A549 (cell line): Measurements from ENCODE around the gene PITPNC1. TPM values are rescaled to one million over a fixed set of nuclear protein-coding genes. Genes with fewer than 3 reads are reported as not detected.
A peak's percentile ranks its signal among the peaks of the same experiment; 100 is the strongest.

Experiments
- ATAC-seq, 2 experiments: fragments of 200-7000 bp in 1 of 2; fragments of >200 bp in 1 of 2; cut with Nextera tagmentation in 1 of 2; cut with Tn5 transposase in 1 of 2; 3 replicates each; pipeline versions ENCODE4 v1.8.0 to v1.9.1; 2018 to 2020; ENCODE audit warnings: mild to moderate bottlenecking in 1 of 2, moderate library complexity in 1 of 2
- CTCF ChIA-PET: fragments of 300-600 bp; sonication (Branson Sonifier 250); formaldehyde crosslinking; extraction: SDS; loops from one replicate; lab custom pipeline; 2021; ENCODE audit warnings: antibody characterized with exemption, inconsistent platforms; lab: Yijun Ruan, JAX
- POLR2A ChIA-PET: fragments of 350-600 bp; formaldehyde crosslinking; extraction: SDS; loops from one replicate; lab custom pipeline; 2021; ENCODE audit warnings: antibody characterized with exemption, inconsistent platforms; lab: Yijun Ruan, JAX
- DNase-seq, 2 experiments: peaks; one replicate each; pipeline versions ENCODE4 v3.0.0 to v3.0.0-alpha.2; 2011 to 2016; ENCODE audit warnings: low read depth in 1 of 2, low spot score in 1 of 2
- FAIRE-seq: peaks from 2 replicates; lab custom pipeline; 2011; peaks lifted over from hg19 to GRCh38; lab: Jason Lieb, UNC
- H3K27ac ChIP-seq, 2 experiments: fragments of >200 bp; sonication (Bioruptor Twin); formaldehyde crosslinking; 3 replicates each; pipeline ENCODE4 v1.5.1; 2016 to 2017
- H3K4me1 ChIP-seq: fragments of >200 bp; sonication (Bioruptor Twin); formaldehyde crosslinking; 3 replicates; pipeline ENCODE4 v1.6.1; 2016
- H3K4me2 ChIP-seq: fragments of >200 bp; sonication (Bioruptor Twin); formaldehyde crosslinking; 3 replicates; pipeline ENCODE4 v1.6.1; 2016
- H3K4me3 ChIP-seq: fragments of >200 bp; sonication (Bioruptor Twin); formaldehyde crosslinking; 3 replicates; pipeline ENCODE4 v1.5.1; 2016
- H3K9me3 ChIP-seq: fragments of >200 bp; sonication (Bioruptor Twin); formaldehyde crosslinking; 3 replicates; pipeline ENCODE4 v1.6.1; 2016
- CBX8 ChIP-seq: fragments of 200-600 bp; sonication (generic); IDR thresholded peaks from 2 replicates; pipeline ENCODE4 v1.6.1; 2016
- CEBPB ChIP-seq, 2 experiments: fragments of >200 bp in 1 of 2; sonication (Bioruptor Twin) in 1 of 2; formaldehyde crosslinking in 1 of 2; IDR thresholded peaks; 2 replicates each; pipeline ENCODE4 v1.6.1; 2012 to 2016
- CHD4 ChIP-seq: fragments of 200-600 bp; sonication (generic); IDR thresholded peaks from 2 replicates; pipeline ENCODE4 v1.6.1; 2016; ENCODE audit warnings: antibody characterized with exemption, mild to moderate bottlenecking, borderline replicate concordance
- E2F6 ChIP-seq: IDR thresholded peaks from 2 replicates; pipeline ENCODE4 v1.6.1; 2012; ENCODE audit warnings: low read depth, borderline replicate concordance
- EP300 ChIP-seq, 2 experiments: fragments of >200 bp; sonication (Bioruptor Twin); formaldehyde crosslinking; IDR thresholded peaks; 2 replicates in 1 of 2; 3 replicates in 1 of 2; pipeline ENCODE4 v1.6.1; 2016 to 2017
- FOSB ChIP-seq: fragments of 250-450 bp; sonication (Bioruptor Pico); IDR thresholded peaks from 2 replicates; pipeline ENCODE4 v1.5.0; 2020; ENCODE audit warnings: mild to moderate bottlenecking, moderate library complexity
- FOSL2 ChIP-seq, 2 experiments: fragments of 450-650 bp in 1 of 2; fragments of >200 bp in 1 of 2; sonication (Bioruptor Twin) in 1 of 2; formaldehyde crosslinking; IDR thresholded peaks; 2 replicates each; pipeline versions ENCODE4 v1.5.0 to v1.6.1; 2016 to 2020; ENCODE audit warnings: mild to moderate bottlenecking in 1 of 2, moderate library complexity in 1 of 2
- HOXA7 ChIP-seq: fragments of 250-450 bp; sonication (Bioruptor Pico); IDR thresholded peaks from 2 replicates; pipeline ENCODE4 v1.5.0; 2020; ENCODE audit warnings: mild to moderate bottlenecking, moderate library complexity
- HOXB5 ChIP-seq: fragments of 250-450 bp; sonication (Bioruptor Pico); IDR thresholded peaks from 2 replicates; pipeline ENCODE4 v1.5.0; 2020; ENCODE audit warnings: mild to moderate bottlenecking, moderate library complexity
- MAFK ChIP-seq: fragments of 450-650 bp; IDR thresholded peaks from 2 replicates; pipeline ENCODE4 v1.6.1; 2014; ENCODE audit not compliant: partially characterized antibody
- MAX ChIP-seq: IDR thresholded peaks from 2 replicates; pipeline ENCODE4 v1.6.1; 2012
- MAZ ChIP-seq: fragments of 150-350 bp; IDR thresholded peaks from 2 replicates; pipeline ENCODE4 v1.6.1; 2014; ENCODE audit warnings: antibody characterized with exemption, low read depth, low read length, borderline replicate concordance
- MYC ChIP-seq: IDR thresholded peaks from 2 replicates; pipeline ENCODE4 v1.6.1; 2012; ENCODE audit warnings: mild to moderate bottlenecking, inconsistent platforms, low read length, improper control_type of control experiment, borderline replicate concordance
- NFE2L2 ChIP-seq: fragments of 150-350 bp; conservative IDR thresholded peaks from 2 replicates; pipeline ENCODE4 v1.6.1; 2014; ENCODE audit warnings: low read length
- NPAS2 ChIP-seq: fragments of 250-450 bp; sonication (Bioruptor Pico); IDR thresholded peaks from 2 replicates; pipeline ENCODE4 v1.8.0; 2022; ENCODE audit warnings: mild to moderate bottlenecking, moderate library complexity, borderline replicate concordance
- RARB ChIP-seq: fragments of 250-450 bp; sonication (Bioruptor Pico); IDR thresholded peaks from 2 replicates; pipeline ENCODE4 v1.8.0; 2021; ENCODE audit warnings: mild to moderate bottlenecking, moderate library complexity
- WGBS: methylation state at CpG from one replicate; pipeline ENCODE4 v1.1.6; 2017; ENCODE audit errors: missing lambda C conversion rate; 5-methylcytosine and 5-hydroxymethylcytosine counted together
- polyA plus RNA-seq, 4 experiments: library from polyadenylated mRNA; depleted of rRNA in 3 of 4; stranded (reverse); fragments of >200 nt; fragmentation: RNase III in 1 of 4; extraction: RNeasy Plus Mini Kit Qiagen cat#74134 plus additional on column Dnase treatment in 1 of 4; gene quantifications; 2 replicates in 3 of 4; 3 replicates in 1 of 4; pipeline ENCODE4 v1.2.3, GENCODE V29; 2011 to 2017
- TF ChIP-seq, protein P1 (sequence below): fragments of 250-450 bp; sonication (Bioruptor Pico); IDR thresholded peaks from 2 replicates; pipeline ENCODE4 v1.5.0; 2020; ENCODE audit warnings: low read depth, mild to moderate bottlenecking, moderate library complexity

PITPNC1 gene
- polyA plus RNA-seq, 2 of the 4 experiments (the other 2 are of a cell fraction): 3.7 to 11.2 TPM

DNA sequence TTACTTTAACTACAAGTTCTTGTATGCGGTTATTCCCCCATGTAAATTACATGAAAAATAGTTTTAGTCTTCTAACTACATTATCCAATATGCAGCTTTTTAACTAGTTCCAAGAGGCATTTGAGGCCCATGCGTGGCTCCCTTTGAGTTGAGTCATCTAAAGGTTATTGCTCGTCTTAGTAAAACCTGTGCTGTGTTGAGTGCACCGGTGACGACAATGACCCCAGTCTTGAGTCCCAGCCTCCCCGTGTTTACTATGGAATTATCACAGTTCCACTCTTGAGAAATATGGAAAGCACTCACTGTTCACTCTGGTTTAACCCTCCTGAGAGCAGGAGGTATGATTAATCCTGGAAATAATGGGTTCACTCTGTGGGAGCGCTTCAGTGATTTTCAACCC lies 119.2 kb downstream of the PITPNC1 start (continued):
- TF ChIP-seq, protein P1, sequence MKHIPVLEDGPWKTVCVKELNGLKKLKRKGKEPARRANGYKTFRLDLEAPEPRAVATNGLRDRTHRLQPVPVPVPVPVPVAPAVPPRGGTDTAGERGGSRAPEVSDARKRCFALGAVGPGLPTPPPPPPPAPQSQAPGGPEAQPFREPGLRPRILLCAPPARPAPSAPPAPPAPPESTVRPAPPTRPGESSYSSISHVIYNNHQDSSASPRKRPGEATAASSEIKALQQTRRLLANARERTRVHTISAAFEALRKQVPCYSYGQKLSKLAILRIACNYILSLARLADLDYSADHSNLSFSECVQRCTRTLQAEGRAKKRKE: no peak
- no peak for TF ChIP-seq CEBPB (IDR thresholded peaks at IDR 0.05)
- TF ChIP-seq MAX: no peak

- Histone ChIP-seq H3K4me2 (no peak overlapping the region; the same call in 2 of the 3 replicates), H3K9me3 (no peaks in the 10 kb centered on the region), H3K4me1 (peaks cover 12% of the 10 kb centered on the region), H3K27ac (peak overlapping the region in 1 of 2 experiments; percentile 40; a peak in 2 of 6 replicates), H3K4me3 (no peak overlapping the region)
- TF ChIP-seq FOSB (CRISPR knock-in tag): no peak
- DNase-seq (no peak), ATAC-seq (no peak), FAIRE-seq (no peak)
- ChIA-PET CTCF (interaction anchor here (1.8 kb wide), 1 partner anchor 80 kb away, joined by 6 read pairs; no protein-coding TSS in a partner anchor), POLR2A (no interaction called here)
- WGBS: 82% methylated on average over 4 of the region's 4 CpGs
Observed at GRCh38 chr17:67499685-67500084, 122.6 kb downstream of the PITPNC1 start.

DNA sequence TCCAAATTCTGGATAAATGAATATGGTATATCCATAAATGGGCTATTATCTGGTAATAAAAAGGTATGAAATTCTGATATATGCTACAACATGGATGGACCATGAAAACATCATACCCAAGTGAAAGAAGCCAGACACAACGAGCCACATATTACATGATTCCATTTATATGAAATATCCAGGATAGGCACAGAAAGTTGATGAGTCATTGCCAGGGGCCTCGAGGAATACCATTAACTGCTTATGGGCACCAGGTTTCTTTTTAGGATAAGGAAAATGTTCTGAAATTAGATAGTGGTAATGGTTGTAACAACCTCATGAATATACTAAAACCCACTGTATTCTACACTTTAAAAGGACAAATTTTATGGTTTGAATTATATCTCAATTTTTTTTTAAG lies 123.2 kb downstream of the PITPNC1 start:
- FAIRE-seq: no peak
- Histone ChIP-seq H3K4me3 (no peak overlapping the region), H3K27ac (peak overlapping the region; percentile 40 to 55; a peak in 5 of 6 replicates), H3K4me1 (peaks cover 12% of the 10 kb centered on the region), H3K4me2 (peak overlapping the region; percentile 32), H3K9me3 (no peaks in the 10 kb centered on the region)
- CTCF ChIA-PET: interaction anchor here (0.8 to 1.8 kb wide), 2 partner anchors 81 to 516 kb away, joined by 3 to 6 read pairs; no protein-coding TSS in a partner anchor
- peak in 1 of 2 experiments; percentile 29; a peak in 1 of 6 replicates for ATAC-seq
- WGBS: 16% methylated on average over 2 of the region's 2 CpGs
- peak; percentile 76 for TF ChIP-seq NFE2L2
- no peak for TF ChIP-seq FOSL2 (IDR thresholded peaks at IDR 0.05)
- peak; percentile 49; the same call in 1 of the 2 replicates for TF ChIP-seq FOSL2 (CRISPR knock-in tag; IDR thresholded peaks at IDR 0.05)
- peak; percentile 84 for TF ChIP-seq MAFK
- TF ChIP-seq MYC: no peak
- POLR2A ChIA-PET: no interaction called here
- DNase-seq: peak in 1 of 2 experiments; percentile 27

GRCh38 chr17:67500677-67501300 lies 123.7 kb downstream of the PITPNC1 start:
- no peak for ATAC-seq
- TF ChIP-seq EP300 (IDR thresholded peaks at IDR 0.05) (no peak), E2F6 (no peak), HOXA7 (CRISPR knock-in tag) (no peak), CBX8 (no peak), MAFK (no peak), MAZ (no peak), RARB (CRISPR knock-in tag) (no peak), FOSL2 (IDR thresholded peaks at IDR 0.05) (no peak), FOSL2 (CRISPR knock-in tag; IDR thresholded peaks at IDR 0.05) (no peak), HOXB5 (CRISPR knock-in tag) (no peak), NPAS2 (CRISPR knock-in tag) (no peak), CHD4 (no peak)
- TF ChIP-seq, all 56 proteins: peak for 0
- Histone ChIP-seq H3K4me2 (peak overlapping the region; percentile 32), H3K4me1 (peaks cover 12% of the 10 kb centered on the region), H3K9me3 (no peaks in the 10 kb centered on the region), H3K4me3 (no peak overlapping the region), H3K27ac (peak overlapping the region; percentile 40 to 55; a peak in 5 of 6 replicates)
- CTCF ChIA-PET: interaction anchor here (0.8 to 1.5 kb wide), 2 partner anchors 25 to 517 kb away, joined by 3 to 4 read pairs; no protein-coding TSS in a partner anchor
- 89% methylated on average over 11 of the region's 11 CpGs for WGBS
- FAIRE-seq: no peak
- POLR2A ChIA-PET: no interaction called here
- DNase-seq: no peak
